ENCODE data around the gene PCNX2.

Gene PCNX2

GRCh38 chr1:233075915-233076295, 219.6 kb downstream of the PCNX2 start:
- Histone ChIP-seq H3K4me1 (ENCODE audit: control insufficient read depth, insufficient read depth, low read length) (no peaks in the 10 kb centered on the region), H3K36me3 (ENCODE audit: control insufficient read depth in 2 of 2, insufficient read depth in 1 of 2, low read length in 2 of 2) (peaks cover 0 to 3% of the 10 kb centered on the region in 2 experiments; a peak in 2 of 3 replicates), H3K9me3 (ENCODE audit: control insufficient read depth, insufficient read depth, low read depth, low read length) (no peaks in the 10 kb centered on the region), H3K27ac (ENCODE audit: extremely low read depth, low read depth, low read length) (no peak overlapping the region), H3K4me3 (ENCODE audit: low read depth, low read length) (no peak overlapping the region)
- ChIA-PET POLR2A (no interaction called here), CTCF (no interaction called here)
- TF ChIP-seq ZNF19 (tag by site-specific recombination; IDR thresholded peaks at IDR 0.05; ENCODE audit: low read depth) (no peak), ZNF155 (tag by site-specific recombination; IDR thresholded peaks at IDR 0.05) (no peak), ZNF792 (tag by site-specific recombination; IDR thresholded peaks at IDR 0.05) (no peak), GLIS2 (tag by site-specific recombination; IDR thresholded peaks at IDR 0.05) (no peak), ZNF521 (tag by site-specific recombination; IDR thresholded peaks at IDR 0.05) (no peak), KLF8 (tag by site-specific recombination; IDR thresholded peaks at IDR 0.05) (no peak), ZNF76 (tag by site-specific recombination; IDR thresholded peaks at IDR 0.05; ENCODE audit: borderline replicate concordance, low read depth) (no peak), ZNF114 (tag by site-specific recombination; IDR thresholded peaks at IDR 0.05) (no peak), ZNF37A (tag by site-specific recombination; IDR thresholded peaks at IDR 0.05) (no peak), SP2 (tag by site-specific recombination; IDR thresholded peaks at IDR 0.05) (no peak), ZBTB11 (tag by site-specific recombination; conservative IDR thresholded peaks at IDR 0.05; ENCODE audit: low read depth) (no peak), ZNF341 (tag by site-specific recombination; IDR thresholded peaks at IDR 0.05; ENCODE audit: low read depth) (0 out of 2 replicates have a peak, but pooled peaks have one; percentile 14), ZNF266 (tag by site-specific recombination; IDR thresholded peaks at IDR 0.05; ENCODE audit: low read depth) (no peak)
- TF ChIP-seq, protein P1, sequence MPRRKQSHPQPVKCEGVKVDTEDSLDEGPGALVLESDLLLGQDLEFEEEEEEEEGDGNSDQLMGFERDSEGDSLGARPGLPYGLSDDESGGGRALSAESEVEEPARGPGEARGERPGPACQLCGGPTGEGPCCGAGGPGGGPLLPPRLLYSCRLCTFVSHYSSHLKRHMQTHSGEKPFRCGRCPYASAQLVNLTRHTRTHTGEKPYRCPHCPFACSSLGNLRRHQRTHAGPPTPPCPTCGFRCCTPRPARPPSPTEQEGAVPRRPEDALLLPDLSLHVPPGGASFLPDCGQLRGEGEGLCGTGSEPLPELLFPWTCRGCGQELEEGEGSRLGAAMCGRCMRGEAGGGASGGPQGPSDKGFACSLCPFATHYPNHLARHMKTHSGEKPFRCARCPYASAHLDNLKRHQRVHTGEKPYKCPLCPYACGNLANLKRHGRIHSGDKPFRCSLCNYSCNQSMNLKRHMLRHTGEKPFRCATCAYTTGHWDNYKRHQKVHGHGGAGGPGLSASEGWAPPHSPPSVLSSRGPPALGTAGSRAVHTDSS (tag by site-specific recombination; IDR thresholded peaks at IDR 0.05), result no peak
- TF ChIP-seq, protein P2, sequence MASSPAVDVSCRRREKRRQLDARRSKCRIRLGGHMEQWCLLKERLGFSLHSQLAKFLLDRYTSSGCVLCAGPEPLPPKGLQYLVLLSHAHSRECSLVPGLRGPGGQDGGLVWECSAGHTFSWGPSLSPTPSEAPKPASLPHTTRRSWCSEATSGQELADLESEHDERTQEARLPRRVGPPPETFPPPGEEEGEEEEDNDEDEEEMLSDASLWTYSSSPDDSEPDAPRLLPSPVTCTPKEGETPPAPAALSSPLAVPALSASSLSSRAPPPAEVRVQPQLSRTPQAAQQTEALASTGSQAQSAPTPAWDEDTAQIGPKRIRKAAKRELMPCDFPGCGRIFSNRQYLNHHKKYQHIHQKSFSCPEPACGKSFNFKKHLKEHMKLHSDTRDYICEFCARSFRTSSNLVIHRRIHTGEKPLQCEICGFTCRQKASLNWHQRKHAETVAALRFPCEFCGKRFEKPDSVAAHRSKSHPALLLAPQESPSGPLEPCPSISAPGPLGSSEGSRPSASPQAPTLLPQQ (tag by site-specific recombination; IDR thresholded peaks at IDR 0.05), result no peak
- TF ChIP-seq, protein P3, sequence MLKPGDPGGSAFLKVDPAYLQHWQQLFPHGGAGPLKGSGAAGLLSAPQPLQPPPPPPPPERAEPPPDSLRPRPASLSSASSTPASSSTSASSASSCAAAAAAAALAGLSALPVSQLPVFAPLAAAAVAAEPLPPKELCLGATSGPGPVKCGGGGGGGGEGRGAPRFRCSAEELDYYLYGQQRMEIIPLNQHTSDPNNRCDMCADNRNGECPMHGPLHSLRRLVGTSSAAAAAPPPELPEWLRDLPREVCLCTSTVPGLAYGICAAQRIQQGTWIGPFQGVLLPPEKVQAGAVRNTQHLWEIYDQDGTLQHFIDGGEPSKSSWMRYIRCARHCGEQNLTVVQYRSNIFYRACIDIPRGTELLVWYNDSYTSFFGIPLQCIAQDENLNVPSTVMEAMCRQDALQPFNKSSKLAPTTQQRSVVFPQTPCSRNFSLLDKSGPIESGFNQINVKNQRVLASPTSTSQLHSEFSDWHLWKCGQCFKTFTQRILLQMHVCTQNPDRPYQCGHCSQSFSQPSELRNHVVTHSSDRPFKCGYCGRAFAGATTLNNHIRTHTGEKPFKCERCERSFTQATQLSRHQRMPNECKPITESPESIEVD (tag by site-specific recombination; IDR thresholded peaks at IDR 0.05), result peak; percentile 36; the same call in 1 of the 2 replicates
- TF ChIP-seq, protein P4, sequence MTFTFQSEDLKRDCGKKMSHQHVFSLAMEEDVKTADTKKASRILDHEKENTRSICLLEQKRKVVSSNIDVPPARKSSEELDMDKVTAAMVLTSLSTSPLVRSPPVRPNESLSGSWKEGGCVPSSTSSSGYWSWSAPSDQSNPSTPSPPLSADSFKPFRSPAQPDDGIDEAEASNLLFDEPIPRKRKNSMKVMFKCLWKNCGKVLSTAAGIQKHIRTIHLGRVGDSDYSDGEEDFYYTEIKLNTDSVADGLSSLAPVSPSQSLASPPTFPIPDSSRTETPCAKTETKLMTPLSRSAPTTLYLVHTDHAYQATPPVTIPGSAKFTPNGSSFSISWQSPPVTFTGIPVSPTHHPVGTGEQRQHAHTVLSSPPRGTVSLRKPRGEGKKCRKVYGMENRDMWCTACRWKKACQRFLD (tag by site-specific recombination; IDR thresholded peaks at IDR 0.05), result no peak
- TF ChIP-seq, protein P5, sequence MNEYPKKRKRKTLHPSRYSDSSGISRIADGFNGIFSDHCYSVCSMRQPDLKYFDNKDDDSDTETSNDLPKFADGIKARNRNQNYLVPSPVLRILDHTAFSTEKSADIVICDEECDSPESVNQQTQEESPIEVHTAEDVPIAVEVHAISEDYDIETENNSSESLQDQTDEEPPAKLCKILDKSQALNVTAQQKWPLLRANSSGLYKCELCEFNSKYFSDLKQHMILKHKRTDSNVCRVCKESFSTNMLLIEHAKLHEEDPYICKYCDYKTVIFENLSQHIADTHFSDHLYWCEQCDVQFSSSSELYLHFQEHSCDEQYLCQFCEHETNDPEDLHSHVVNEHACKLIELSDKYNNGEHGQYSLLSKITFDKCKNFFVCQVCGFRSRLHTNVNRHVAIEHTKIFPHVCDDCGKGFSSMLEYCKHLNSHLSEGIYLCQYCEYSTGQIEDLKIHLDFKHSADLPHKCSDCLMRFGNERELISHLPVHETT (tag by site-specific recombination; IDR thresholded peaks at IDR 0.05), result no peak
- TF ChIP-seq, protein P6, sequence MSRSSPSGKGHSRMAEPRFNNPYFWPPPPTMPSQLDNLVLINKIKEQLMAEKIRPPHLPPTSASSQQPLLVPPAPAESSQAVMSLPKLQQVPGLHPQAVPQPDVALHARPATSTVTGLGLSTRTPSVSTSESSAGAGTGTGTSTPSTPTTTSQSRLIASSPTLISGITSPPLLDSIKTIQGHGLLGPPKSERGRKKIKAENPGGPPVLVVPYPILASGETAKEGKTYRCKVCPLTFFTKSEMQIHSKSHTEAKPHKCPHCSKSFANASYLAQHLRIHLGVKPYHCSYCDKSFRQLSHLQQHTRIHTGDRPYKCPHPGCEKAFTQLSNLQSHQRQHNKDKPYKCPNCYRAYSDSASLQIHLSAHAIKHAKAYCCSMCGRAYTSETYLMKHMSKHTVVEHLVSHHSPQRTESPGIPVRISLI (tag by site-specific recombination; IDR thresholded peaks at IDR 0.05), result no peak
- TF ChIP-seq, protein P7, sequence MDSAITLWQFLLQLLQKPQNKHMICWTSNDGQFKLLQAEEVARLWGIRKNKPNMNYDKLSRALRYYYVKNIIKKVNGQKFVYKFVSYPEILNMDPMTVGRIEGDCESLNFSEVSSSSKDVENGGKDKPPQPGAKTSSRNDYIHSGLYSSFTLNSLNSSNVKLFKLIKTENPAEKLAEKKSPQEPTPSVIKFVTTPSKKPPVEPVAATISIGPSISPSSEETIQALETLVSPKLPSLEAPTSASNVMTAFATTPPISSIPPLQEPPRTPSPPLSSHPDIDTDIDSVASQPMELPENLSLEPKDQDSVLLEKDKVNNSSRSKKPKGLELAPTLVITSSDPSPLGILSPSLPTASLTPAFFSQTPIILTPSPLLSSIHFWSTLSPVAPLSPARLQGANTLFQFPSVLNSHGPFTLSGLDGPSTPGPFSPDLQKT (IDR thresholded peaks at IDR 0.05; ENCODE audit: borderline replicate concordance, low read depth, low read length), result no peak
- TF ChIP-seq, protein P8, sequence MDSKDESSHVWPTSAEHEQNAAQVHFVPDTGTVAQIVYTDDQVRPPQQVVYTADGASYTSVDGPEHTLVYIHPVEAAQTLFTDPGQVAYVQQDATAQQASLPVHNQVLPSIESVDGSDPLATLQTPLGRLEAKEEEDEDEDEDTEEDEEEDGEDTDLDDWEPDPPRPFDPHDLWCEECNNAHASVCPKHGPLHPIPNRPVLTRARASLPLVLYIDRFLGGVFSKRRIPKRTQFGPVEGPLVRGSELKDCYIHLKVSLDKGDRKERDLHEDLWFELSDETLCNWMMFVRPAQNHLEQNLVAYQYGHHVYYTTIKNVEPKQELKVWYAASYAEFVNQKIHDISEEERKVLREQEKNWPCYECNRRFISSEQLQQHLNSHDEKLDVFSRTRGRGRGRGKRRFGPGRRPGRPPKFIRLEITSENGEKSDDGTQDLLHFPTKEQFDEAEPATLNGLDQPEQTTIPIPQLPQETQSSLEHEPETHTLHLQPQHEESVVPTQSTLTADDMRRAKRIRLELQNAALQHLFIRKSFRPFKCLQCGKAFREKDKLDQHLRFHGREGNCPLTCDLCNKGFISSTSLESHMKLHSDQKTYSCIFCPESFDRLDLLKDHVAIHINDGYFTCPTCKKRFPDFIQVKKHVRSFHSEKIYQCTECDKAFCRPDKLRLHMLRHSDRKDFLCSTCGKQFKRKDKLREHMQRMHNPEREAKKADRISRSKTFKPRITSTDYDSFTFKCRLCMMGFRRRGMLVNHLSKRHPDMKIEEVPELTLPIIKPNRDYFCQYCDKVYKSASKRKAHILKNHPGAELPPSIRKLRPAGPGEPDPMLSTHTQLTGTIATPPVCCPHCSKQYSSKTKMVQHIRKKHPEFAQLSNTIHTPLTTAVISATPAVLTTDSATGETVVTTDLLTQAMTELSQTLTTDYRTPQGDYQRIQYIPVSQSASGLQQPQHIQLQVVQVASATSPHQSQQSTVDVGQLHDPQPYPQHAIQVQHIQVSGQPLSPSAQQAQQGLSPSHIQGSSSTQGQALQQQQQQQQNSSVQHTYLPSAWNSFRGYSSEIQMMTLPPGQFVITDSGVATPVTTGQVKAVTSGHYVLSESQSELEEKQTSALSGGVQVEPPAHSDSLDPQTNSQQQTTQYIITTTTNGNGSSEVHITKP (tag by site-specific recombination; IDR thresholded peaks at IDR 0.05), result 0 out of 2 replicates have a peak, but pooled peaks have one; percentile 20
